A549 (cell line): Measurements from ENCODE around the gene KCNQ1. TPM values are rescaled to one million over a fixed set of nuclear protein-coding genes. Genes with fewer than 3 reads are reported as not detected.

Experiments used
- ATAC-seq, 2 experiments: fragments of 200-7000 bp in 1 of 2; fragments of >200 bp in 1 of 2; cut with Nextera tagmentation in 1 of 2; cut with Tn5 transposase in 1 of 2; 3 replicates each; pipeline versions ENCODE4 v1.8.0 to v1.9.1; 2018 to 2020; ENCODE audit warnings: mild to moderate bottlenecking in 1 of 2, moderate library complexity in 1 of 2
- CTCF ChIA-PET: fragments of 300-600 bp; sonication (Branson Sonifier 250); formaldehyde crosslinking; extraction: SDS; loops from one replicate; lab custom pipeline; 2021; ENCODE audit warnings: antibody characterized with exemption, inconsistent platforms; lab: Yijun Ruan, JAX
- POLR2A ChIA-PET: fragments of 350-600 bp; formaldehyde crosslinking; extraction: SDS; loops from one replicate; lab custom pipeline; 2021; ENCODE audit warnings: antibody characterized with exemption, inconsistent platforms; lab: Yijun Ruan, JAX
- DNase-seq, 2 experiments: peaks; one replicate each; pipeline versions ENCODE4 v3.0.0 to v3.0.0-alpha.2; 2011 to 2016; ENCODE audit warnings: low read depth in 1 of 2, low spot score in 1 of 2
- FAIRE-seq: peaks from 2 replicates; lab custom pipeline; 2011; peaks lifted over from hg19 to GRCh38; lab: Jason Lieb, UNC
- H3K27ac ChIP-seq, 2 experiments: fragments of >200 bp; sonication (Bioruptor Twin); formaldehyde crosslinking; 3 replicates each; pipeline ENCODE4 v1.5.1; 2016 to 2017
- H3K4me1 ChIP-seq: fragments of >200 bp; sonication (Bioruptor Twin); formaldehyde crosslinking; 3 replicates; pipeline ENCODE4 v1.6.1; 2016
- H3K4me2 ChIP-seq: fragments of >200 bp; sonication (Bioruptor Twin); formaldehyde crosslinking; 3 replicates; pipeline ENCODE4 v1.6.1; 2016
- H3K4me3 ChIP-seq: fragments of >200 bp; sonication (Bioruptor Twin); formaldehyde crosslinking; 3 replicates; pipeline ENCODE4 v1.5.1; 2016
- H3K9me3 ChIP-seq: fragments of >200 bp; sonication (Bioruptor Twin); formaldehyde crosslinking; 3 replicates; pipeline ENCODE4 v1.6.1; 2016
- CHD4 ChIP-seq: fragments of 200-600 bp; sonication (generic); IDR thresholded peaks from 2 replicates; pipeline ENCODE4 v1.6.1; 2016; ENCODE audit warnings: antibody characterized with exemption, mild to moderate bottlenecking, borderline replicate concordance
- EHMT2 ChIP-seq: fragments of 200-600 bp; sonication (generic); IDR thresholded peaks from 2 replicates; pipeline ENCODE4 v1.6.1; 2016; ENCODE audit warnings: antibody characterized with exemption, low read depth, mild to moderate bottlenecking, moderate library complexity
- ELK1 ChIP-seq: fragments of 150-350 bp; IDR thresholded peaks from 2 replicates; pipeline ENCODE4 v1.6.1; 2014; ENCODE audit warnings: low read depth, mild to moderate bottlenecking, low read length
- FOSL2 ChIP-seq, 2 experiments: fragments of 450-650 bp in 1 of 2; fragments of >200 bp in 1 of 2; sonication (Bioruptor Twin) in 1 of 2; formaldehyde crosslinking; IDR thresholded peaks; 2 replicates each; pipeline versions ENCODE4 v1.5.0 to v1.6.1; 2016 to 2020; ENCODE audit warnings: mild to moderate bottlenecking in 1 of 2, moderate library complexity in 1 of 2
- FOXS1 ChIP-seq: fragments of 250-450 bp; sonication (Bioruptor Pico); IDR thresholded peaks from 2 replicates; pipeline ENCODE4 v1.5.0; 2020; ENCODE audit warnings: mild to moderate bottlenecking, moderate library complexity
- HDAC2 ChIP-seq: fragments of 200-600 bp; sonication (generic); IDR thresholded peaks from 2 replicates; pipeline ENCODE4 v1.6.1; 2016
- HEYL ChIP-seq: fragments of 250-450 bp; sonication (Bioruptor Pico); IDR thresholded peaks from 2 replicates; pipeline ENCODE4 v1.8.0; 2021; ENCODE audit warnings: mild to moderate bottlenecking, moderate library complexity
- PHF8 ChIP-seq: fragments of 200-600 bp; sonication (generic); IDR thresholded peaks from 2 replicates; pipeline ENCODE4 v1.6.1; 2016; ENCODE audit warnings: low read depth, mild to moderate bottlenecking, antibody characterized with exemption, moderate library complexity, borderline replicate concordance
- POLR2A ChIP-seq: IDR thresholded peaks from 2 replicates; pipeline ENCODE4 v1.6.1; 2012; ENCODE audit warnings: mild to moderate bottlenecking, low read length
- REST ChIP-seq: fragments of 200-600 bp; sonication (generic); IDR thresholded peaks from 2 replicates; pipeline ENCODE4 v1.6.1; 2016; ENCODE audit warnings: antibody characterized with exemption, mild to moderate bottlenecking, moderate library complexity
- RFX5 ChIP-seq: fragments of 450-650 bp; IDR thresholded peaks from 2 replicates; pipeline ENCODE4 v1.7.1; 2014; ENCODE audit warnings: antibody characterized with exemption, mild to moderate bottlenecking, moderate library complexity
- RNF2 ChIP-seq: fragments of 200-600 bp; sonication (generic); IDR thresholded peaks from 2 replicates; pipeline ENCODE4 v1.6.1; 2016; ENCODE audit warnings: low read depth, mild to moderate bottlenecking, antibody characterized with exemption, moderate library complexity, borderline replicate concordance
- SREBF2 ChIP-seq: fragments of 450-650 bp; IDR thresholded peaks from 2 replicates; pipeline ENCODE4 v1.6.1; 2014; ENCODE audit warnings: mild to moderate bottlenecking, moderate library complexity
- TFCP2L1 ChIP-seq: fragments of 250-450 bp; sonication (Bioruptor Pico); IDR thresholded peaks from 2 replicates; pipeline ENCODE4 v1.5.0; 2021; ENCODE audit warnings: mild to moderate bottlenecking
- ZFP36 ChIP-seq: fragments of 450-650 bp; IDR thresholded peaks from 2 replicates; pipeline ENCODE4 v1.6.1; 2014; ENCODE audit warnings: borderline replicate concordance; ENCODE audit not compliant: partially characterized antibody
- WGBS: methylation state at CpG from one replicate; pipeline ENCODE4 v1.1.6; 2017; ENCODE audit errors: missing lambda C conversion rate; 5-methylcytosine and 5-hydroxymethylcytosine counted together
- polyA plus RNA-seq, 4 experiments: library from polyadenylated mRNA; depleted of rRNA in 3 of 4; stranded (reverse); fragments of >200 nt; fragmentation: RNase III in 1 of 4; extraction: RNeasy Plus Mini Kit Qiagen cat#74134 plus additional on column Dnase treatment in 1 of 4; gene quantifications; 2 replicates in 3 of 4; 3 replicates in 1 of 4; pipeline ENCODE4 v1.2.3, GENCODE V29; 2011 to 2017

The KCNQ1 gene
- polyA plus RNA-seq, 2 of the 4 experiments (the other 2 are of a cell fraction): 0.14 to 0.17 TPM

GRCh38 chr11:2803186-2804091 lies 358.6 kb downstream of the KCNQ1 start:
- Histone ChIP-seq H3K27ac (no peak overlapping the region), H3K4me1 (peaks cover 4% of the 10 kb centered on the region; the same call in 1 of the 3 replicates), H3K4me2 (no peak overlapping the region), H3K4me3 (no peak overlapping the region), H3K9me3 (0 out of 3 replicates have a peak, but pooled peaks cover 6% of the 10 kb centered on the region)
- CTCF ChIA-PET: interaction anchor here (0.8 kb wide), 3 partner anchors 8 to 101 kb away, joined by 3 read pairs; no protein-coding TSS in a partner anchor
- FAIRE-seq: no peak
- no peak for TF ChIP-seq HEYL (CRISPR knock-in tag)
- TF ChIP-seq ZFP36: no peak
- no peak for TF ChIP-seq HDAC2
- no peak for TF ChIP-seq FOSL2 (IDR thresholded peaks at IDR 0.05)
- no peak for TF ChIP-seq FOSL2 (CRISPR knock-in tag; IDR thresholded peaks at IDR 0.05)
- POLR2A ChIA-PET: no interaction called here
- DNase-seq: no peak
- WGBS: 55% methylated on average over 16 of the region's 20 CpGs
- ATAC-seq: no peak

- CTCF ChIA-PET: interaction anchor here (0.8 kb wide), 3 partner anchors 9 to 102 kb away, joined by 3 read pairs; no protein-coding TSS in a partner anchor
- POLR2A ChIA-PET: no interaction called here
- Histone ChIP-seq H3K27ac (no peak overlapping the region), H3K4me1 (peaks cover 4% of the 10 kb centered on the region; the same call in 1 of the 3 replicates), H3K4me3 (no peak overlapping the region), H3K9me3 (0 out of 3 replicates have a peak, but pooled peaks cover 5% of the 10 kb centered on the region), H3K4me2 (no peak overlapping the region)
- no peak for TF ChIP-seq ELK1
- no peak for TF ChIP-seq EHMT2
- no peak for TF ChIP-seq REST
- no peak for TF ChIP-seq POLR2A
- no peak for TF ChIP-seq RNF2
- TF ChIP-seq PHF8: no peak
- no peak for TF ChIP-seq FOXS1 (CRISPR knock-in tag)
- DNase-seq (no peak), ATAC-seq (no peak), FAIRE-seq (no peak)
- WGBS: 55% methylated on average over 9 of the region's 10 CpGs
Observed at GRCh38 chr11:2804189-2804588, 359.4 kb downstream of the KCNQ1 start.

- peaks cover 4% of the 10 kb centered on the region; the same call in 1 of the 3 replicates for H3K4me1 ChIP-seq
- peaks cover 5% of the 10 kb centered on the region; the same call in 2 of the 3 replicates for H3K9me3 ChIP-seq
- FAIRE-seq (no peak), ATAC-seq (no peak), DNase-seq (no peak)
- H3K4me3 ChIP-seq: no peak overlapping the region
- H3K27ac ChIP-seq: no peak overlapping the region
- TF ChIP-seq SREBF2 (no peak), RFX5 (no peak), TFCP2L1 (CRISPR knock-in tag) (no peak), CHD4 (no peak)
- CTCF ChIA-PET: interaction anchor here (0.8 to 1.2 kb wide), 2 partner anchors 102 to 273 kb away, joined by 3 read pairs; no protein-coding TSS in a partner anchor
- H3K4me2 ChIP-seq: no peak overlapping the region
- POLR2A ChIA-PET: no interaction called here
- 75% methylated on average over 19 of the region's 19 CpGs for WGBS
Observed at GRCh38 chr11:2804701-2805387, 360.0 kb downstream of the KCNQ1 start.
